OCI-LY3 (cell line): ENCODE measurements around the gene GMPR.

Source experiments
- H2AFZ ChIP-seq: fragments of 200-600, 300-600 bp; shearing (Covaris generic); 2 replicates; pipeline ENCODE4 v1.6.0; 2014; ENCODE audit warnings: antibody characterized with exemption, low read depth, low read length
- H3K27ac ChIP-seq: fragments of 200-600, 300-600 bp; sonication (generic); 2 replicates; pipeline ENCODE4 v1.5.1; 2014; ENCODE audit warnings: mild to moderate bottlenecking, low read length, moderate library complexity, mixed read lengths
- H3K27me3 ChIP-seq: fragments of 200-600, 300-600 bp; sonication (generic); 2 replicates; pipeline ENCODE4 v1.6.1; 2014; ENCODE audit warnings: low read depth, low read length, mixed read lengths
- H3K36me3 ChIP-seq: fragments of 200-600, 300-600 bp; sonication (generic); replicated peaks from 2 replicates; pipeline ENCODE3; 2014; ENCODE audit warnings: low read depth, low read length, mixed read lengths
- H3K4me1 ChIP-seq: fragments of 300-600, 200-600 bp; sonication (generic); 2 replicates; pipeline ENCODE4 v1.6.1; 2014; ENCODE audit warnings: low read length, mixed read lengths
- H3K4me2 ChIP-seq: fragments of 200-600, 300-600 bp; sonication (generic); 2 replicates; pipeline ENCODE4 v1.6.1; 2014; ENCODE audit warnings: low read length, mixed read lengths
- H3K4me3 ChIP-seq: fragments of 300-600, 200-600 bp; sonication (generic); 2 replicates; pipeline ENCODE4 v1.5.1; 2014; ENCODE audit warnings: antibody characterized with exemption, mild to moderate bottlenecking, low read length, moderate library complexity
- H3K79me2 ChIP-seq: fragments of 300-600, 200-600 bp; shearing (Covaris generic); 2 replicates; pipeline ENCODE4 v1.6.1; 2014; ENCODE audit warnings: mild to moderate bottlenecking, low read length, mixed read lengths
- H3K9ac ChIP-seq: fragments of 300-600, 200-600 bp; shearing (Covaris generic); 2 replicates; pipeline ENCODE4 v1.6.0; 2014; ENCODE audit warnings: mild to moderate bottlenecking, low read length, moderate library complexity
- H3K9me3 ChIP-seq: fragments of 200-600, 300-600 bp; shearing (Covaris generic); 2 replicates; pipeline ENCODE4 v1.6.1; 2014; ENCODE audit warnings: low read length, mixed read lengths; ENCODE audit not compliant: insufficient read depth
- H4K20me1 ChIP-seq: fragments of 200-600, 300-600 bp; sonication (generic); 2 replicates; pipeline ENCODE4 v1.6.1; 2016; ENCODE audit warnings: low read length, mixed read lengths; ENCODE audit not compliant: insufficient read depth
- CTCF ChIP-seq: fragments of 200-600, 300-600 bp; sonication (generic); IDR thresholded peaks from 2 replicates; pipeline ENCODE4 v1.5.1; 2014; ENCODE audit warnings: antibody characterized with exemption, low read length, low read depth
- EZH2phosphoT487 ChIP-seq: fragments of 200-600 bp; shearing (Covaris generic); IDR thresholded peaks from 2 replicates; pipeline ENCODE4 v1.6.1; 2018; ENCODE audit warnings: antibody characterized with exemption, mixed run types, low read depth

Gene GMPR

GRCh38 chr6:16311763-16312162, 73.4 kb downstream of the GMPR start:
- no peak overlapping the region for H3K4me3 ChIP-seq
- no peaks in the 10 kb centered on the region for H3K36me3 ChIP-seq
- no peak overlapping the region for H3K4me2 ChIP-seq
- TF ChIP-seq EZH2phosphoT487 (no peak), CTCF (no peak)
- no peaks in the 10 kb centered on the region for H3K9me3 ChIP-seq
- H3K4me1 ChIP-seq: no peaks in the 10 kb centered on the region
- no peaks in the 10 kb centered on the region for H4K20me1 ChIP-seq
- no peak overlapping the region for H2AFZ ChIP-seq
- peaks cover 12% of the 10 kb centered on the region for H3K27me3 ChIP-seq
- no peaks in the 10 kb centered on the region for H3K79me2 ChIP-seq
- H3K27ac ChIP-seq: no peak overlapping the region
- no peak overlapping the region for H3K9ac ChIP-seq

- H3K79me2 ChIP-seq: no peaks in the 10 kb centered on the region
- no peaks in the 10 kb centered on the region for H3K36me3 ChIP-seq
- H2AFZ ChIP-seq: no peak overlapping the region
- H3K27ac ChIP-seq: no peak overlapping the region
- no peak for TF ChIP-seq EZH2phosphoT487
- TF ChIP-seq CTCF: no peak
- H3K9ac ChIP-seq: no peak overlapping the region
- peaks cover 20% of the 10 kb centered on the region for H3K27me3 ChIP-seq
- H4K20me1 ChIP-seq: no peaks in the 10 kb centered on the region
- no peaks in the 10 kb centered on the region for H3K4me1 ChIP-seq
- H3K4me3 ChIP-seq: no peak overlapping the region
- H3K4me2 ChIP-seq: no peak overlapping the region
- no peaks in the 10 kb centered on the region for H3K9me3 ChIP-seq
Measured at GRCh38 chr6:16313732-16314131, 75.3 kb downstream of the GMPR start.

GRCh38 chr6:16314296-16314695, 75.9 kb downstream of the GMPR start:
- Histone ChIP-seq H3K4me3 (no peak overlapping the region), H3K9me3 (no peaks in the 10 kb centered on the region), H3K27ac (no peak overlapping the region), H3K4me1 (peaks cover under 1% of the 10 kb centered on the region; the same call in 1 of the 2 replicates), H3K9ac (no peak overlapping the region), H4K20me1 (no peaks in the 10 kb centered on the region), H3K36me3 (no peaks in the 10 kb centered on the region), H2AFZ (no peak overlapping the region), H3K27me3 (peaks cover 23% of the 10 kb centered on the region), H3K79me2 (no peaks in the 10 kb centered on the region), H3K4me2 (no peak overlapping the region)
- no peak for TF ChIP-seq EZH2phosphoT487
- no peak for TF ChIP-seq CTCF

- peak; percentile 43 for TF ChIP-seq CTCF
- TF ChIP-seq EZH2phosphoT487: no peak
- Histone ChIP-seq H3K4me3 (no peak overlapping the region), H3K4me2 (no peak overlapping the region), H3K4me1 (peaks cover 13% of the 10 kb centered on the region), H4K20me1 (no peaks in the 10 kb centered on the region), H3K27me3 (peaks cover 36% of the 10 kb centered on the region), H3K9me3 (no peaks in the 10 kb centered on the region), H3K9ac (no peak overlapping the region), H3K79me2 (no peaks in the 10 kb centered on the region), H2AFZ (no peak overlapping the region), H3K27ac (no peak overlapping the region), H3K36me3 (no peaks in the 10 kb centered on the region)
Measured at GRCh38 chr6:16316741-16317251, 78.4 kb downstream of the GMPR start.
